Activated CD4-positive, alpha-beta T cell treated with anti-CD3 and anti-CD28 coated beads, Interleukin-2, amount 10 ng/mL, durations not matched to agents 7 days and 5 days (primary cell): ENCODE results near the gene MAP2K2. TPM values are rescaled to one million over a fixed set of nuclear protein-coding genes. Genes with fewer than 3 reads are reported as not detected.

Experiments
- CTCF ChIA-PET: fragments of 350-600 bp; sonication (Branson Sonifier 250); formaldehyde crosslinking; loops from one replicate; lab custom pipeline; 2021; ENCODE audit warnings: antibody characterized with exemption; lab: Charles Lee
- POLR2A ChIA-PET: fragments of 350-600 bp; sonication (Branson Sonifier 250); formaldehyde crosslinking; loops from one replicate; lab custom pipeline; 2021; ENCODE audit warnings: antibody characterized with exemption; lab: Charles Lee
- DNase-seq: peaks from one replicate; pipeline ENCODE4 v3.0.0-alpha.2; 2020
- H3K27ac Mint-ChIP-seq: one replicate; pipeline ENCODE4 v1.8.0; 2021; ENCODE audit warnings: mild to moderate bottlenecking, moderate library complexity, mixed read lengths
- H3K27me3 Mint-ChIP-seq: one replicate; pipeline ENCODE4 v1.8.0; 2021; ENCODE audit warnings: mixed read lengths
- H3K36me3 Mint-ChIP-seq: one replicate; pipeline ENCODE4 v1.8.0; 2021; ENCODE audit warnings: low read depth, mixed read lengths
- H3K4me1 Mint-ChIP-seq: one replicate; pipeline ENCODE4 v1.8.0; 2021; ENCODE audit warnings: mixed read lengths
- H3K4me3 Mint-ChIP-seq: one replicate; pipeline ENCODE4 v1.8.0; 2021; ENCODE audit warnings: mild to moderate bottlenecking, moderate library complexity, mixed read lengths
- H3K9me3 Mint-ChIP-seq: one replicate; pipeline ENCODE4 v1.8.0; 2021; ENCODE audit warnings: mixed read lengths
- total RNA-seq, 2 experiments: library from RNA; stranded (reverse); gene quantifications; one replicate each; pipeline ENCODE4 v1.2.3, GENCODE V29; 2021

Gene MAP2K2
- total RNA-seq, 2 experiments from 2014 or later, result 175 to 202 TPM

- H3K4me1 Mint-ChIP-seq, result peaks cover 64% of the 10 kb centered on the region
- peaks cover 5% of the 10 kb centered on the region for H3K36me3 Mint-ChIP-seq
- H3K27ac Mint-ChIP-seq, result peak overlapping the region; percentile 88
Observed at GRCh38 chr19:4083677-4084546, 40.0 kb downstream of the MAP2K2 start.

GRCh38 chr19:4082172-4082571 lies 41.8 kb downstream of the MAP2K2 start:
- no peak for DNase-seq
- CTCF ChIA-PET, result interaction anchor here (0.5 to 0.9 kb wide), 2 partner anchors 58 to 91 kb away, joined by 3 to 4 read pairs; no protein-coding TSS in a partner anchor
- no peaks in the 10 kb centered on the region for H3K27me3 Mint-ChIP-seq
- POLR2A ChIA-PET, result no interaction called here
- H3K4me1 Mint-ChIP-seq, result peaks cover 59% of the 10 kb centered on the region
- H3K9me3 Mint-ChIP-seq, result no peaks in the 10 kb centered on the region
- peaks cover 4% of the 10 kb centered on the region for H3K36me3 Mint-ChIP-seq
- no peak overlapping the region for H3K27ac Mint-ChIP-seq
- no peak overlapping the region for H3K4me3 Mint-ChIP-seq

More at GRCh38 chr19:4083677-4084546, 40.0 kb downstream of the MAP2K2 start:
- CTCF ChIA-PET, result no interaction called here
- no peaks in the 10 kb centered on the region for H3K9me3 Mint-ChIP-seq
- no peaks in the 10 kb centered on the region for H3K27me3 Mint-ChIP-seq
- peak; percentile 52 for DNase-seq
- POLR2A ChIA-PET, result no interaction called here
- peak overlapping the region; percentile 41 for H3K4me3 Mint-ChIP-seq

- Mint-ChIP-seq H3K36me3 (peaks cover 3% of the 10 kb centered on the region), H3K27me3 (no peaks in the 10 kb centered on the region), H3K4me1 (peaks cover 60% of the 10 kb centered on the region), H3K27ac (no peak overlapping the region), H3K9me3 (no peaks in the 10 kb centered on the region), H3K4me3 (no peak overlapping the region)
- POLR2A ChIA-PET, result no interaction called here
- no peak for DNase-seq
- CTCF ChIA-PET, result interaction anchor here (0.5 to 0.9 kb wide), 2 partner anchors 59 to 91 kb away, joined by 3 to 4 read pairs; no protein-coding TSS in a partner anchor
Observed at GRCh38 chr19:4081441-4082129, 42.3 kb downstream of the MAP2K2 start.

GRCh38 chr19:4080473-4080872 lies 43.4 kb downstream of the MAP2K2 start:
- Mint-ChIP-seq H3K4me1 (peaks cover 56% of the 10 kb centered on the region), H3K9me3 (no peaks in the 10 kb centered on the region), H3K27me3 (no peaks in the 10 kb centered on the region), H3K27ac (no peak overlapping the region), H3K36me3 (peaks cover 2% of the 10 kb centered on the region), H3K4me3 (no peak overlapping the region)
- ChIA-PET CTCF (no interaction called here), POLR2A (no interaction called here)
- no peak for DNase-seq

- H3K4me3 Mint-ChIP-seq, result peak overlapping the region; percentile 68
- no peaks in the 10 kb centered on the region for H3K27me3 Mint-ChIP-seq
- peak; percentile 59 for DNase-seq
- H3K27ac Mint-ChIP-seq, result peak overlapping the region; percentile 92
- POLR2A ChIA-PET, result no interaction called here
- CTCF ChIA-PET, result interaction anchor here (0.8 to 1.6 kb wide), 5 partner anchors 12 to 62 kb away, joined by 3 to 5 read pairs (median 4); no protein-coding TSS in a partner anchor
- no peaks in the 10 kb centered on the region for H3K9me3 Mint-ChIP-seq
- peaks cover 51% of the 10 kb centered on the region for H3K4me1 Mint-ChIP-seq
- no peaks in the 10 kb centered on the region for H3K36me3 Mint-ChIP-seq
Observed at GRCh38 chr19:4077800-4078684, 45.9 kb downstream of the MAP2K2 start.

- no peak for DNase-seq
- no peaks in the 10 kb centered on the region for H3K9me3 Mint-ChIP-seq
- peaks cover 45% of the 10 kb centered on the region for H3K4me1 Mint-ChIP-seq
- no peaks in the 10 kb centered on the region for H3K27me3 Mint-ChIP-seq
- peak overlapping the region; percentile 50 for H3K27ac Mint-ChIP-seq
- no peak overlapping the region for H3K4me3 Mint-ChIP-seq
- CTCF ChIA-PET, result interaction anchor here (0.5 to 1.1 kb wide), 4 partner anchors 17 to 573 kb away, joined by 3 to 5 read pairs (median 4); no protein-coding TSS in a partner anchor
- no peaks in the 10 kb centered on the region for H3K36me3 Mint-ChIP-seq
- POLR2A ChIA-PET, result no interaction called here
Observed at GRCh38 chr19:4077007-4077374, 46.9 kb downstream of the MAP2K2 start.

GRCh38 chr19:4075373-4075772 lies 48.5 kb downstream of the MAP2K2 start:
- Mint-ChIP-seq H3K4me3 (no peak overlapping the region), H3K27ac (peak overlapping the region; percentile 44), H3K4me1 (peaks cover 41% of the 10 kb centered on the region), H3K9me3 (no peaks in the 10 kb centered on the region), H3K27me3 (no peaks in the 10 kb centered on the region), H3K36me3 (no peaks in the 10 kb centered on the region)
- ChIA-PET POLR2A (no interaction called here), CTCF (interaction anchor here (0.6 to 1.8 kb wide), 2 partner anchors 14 to 583 kb away, joined by 3 to 4 read pairs; no protein-coding TSS in a partner anchor)
- no peak for DNase-seq

- DNase-seq, result no peak
- H3K9me3 Mint-ChIP-seq, result no peaks in the 10 kb centered on the region
- H3K4me3 Mint-ChIP-seq, result no peak overlapping the region
- CTCF ChIA-PET, result no interaction called here
- peak overlapping the region; percentile 25 for H3K27ac Mint-ChIP-seq
- peaks cover 41% of the 10 kb centered on the region for H3K4me1 Mint-ChIP-seq
- POLR2A ChIA-PET, result no interaction called here
- no peaks in the 10 kb centered on the region for H3K27me3 Mint-ChIP-seq
- H3K36me3 Mint-ChIP-seq, result no peaks in the 10 kb centered on the region
Observed at GRCh38 chr19:4071610-4072009, 52.3 kb downstream of the MAP2K2 start.

- POLR2A ChIA-PET, result no interaction called here
- Mint-ChIP-seq H3K9me3 (no peaks in the 10 kb centered on the region), H3K4me3 (peak overlapping the region; percentile 81), H3K27ac (peak overlapping the region; percentile 93), H3K36me3 (no peaks in the 10 kb centered on the region), H3K4me1 (peaks cover 25% of the 10 kb centered on the region), H3K27me3 (no peaks in the 10 kb centered on the region)
- peak; percentile 76 for DNase-seq
- CTCF ChIA-PET, result no interaction called here
Observed at GRCh38 chr19:4069331-4069959, 54.5 kb downstream of the MAP2K2 start.

- Mint-ChIP-seq H3K27me3 (no peaks in the 10 kb centered on the region), H3K36me3 (peaks cover 3% of the 10 kb centered on the region), H3K4me1 (peaks cover 26% of the 10 kb centered on the region), H3K4me3 (peak overlapping the region; percentile 81), H3K27ac (peak overlapping the region; percentile 93), H3K9me3 (no peaks in the 10 kb centered on the region)
- no peak for DNase-seq
- ChIA-PET CTCF (interaction anchor here (0.6 to 0.7 kb wide), 2 partner anchors 10 to 39 kb away, joined by 3 to 5 read pairs; no protein-coding TSS in a partner anchor), POLR2A (no interaction called here)
Observed at GRCh38 chr19:4068047-4068966, 55.6 kb downstream of the MAP2K2 start.

- ChIA-PET POLR2A (no interaction called here), CTCF (no interaction called here)
- H3K4me1 Mint-ChIP-seq, result peaks cover 26% of the 10 kb centered on the region
- H3K27me3 Mint-ChIP-seq, result no peaks in the 10 kb centered on the region
- no peak for DNase-seq
- H3K27ac Mint-ChIP-seq, result peak overlapping the region; percentile 93
- peak overlapping the region; percentile 81 for H3K4me3 Mint-ChIP-seq
- no peaks in the 10 kb centered on the region for H3K9me3 Mint-ChIP-seq
- H3K36me3 Mint-ChIP-seq, result peaks cover 4% of the 10 kb centered on the region
Observed at GRCh38 chr19:4067396-4068046, 56.4 kb downstream of the MAP2K2 start.
